Upper lobe of left lung (tissue), 6 donors: ENCODE data around the gene DKC1. TPM values are rescaled to one million over a fixed set of nuclear protein-coding genes. Genes with fewer than 3 reads are reported as not detected.
A peak's percentile ranks its signal among the peaks of the same experiment; 100 is the strongest.

Source experiments
- ATAC-seq, 2 donors: fragments of 200-7000 bp; cut with Tn5 transposase; one replicate each; pipeline ENCODE4 v1.9.1; 2022; ENCODE audit warnings: mild to moderate bottlenecking in 2 of 2, moderate library complexity in 2 of 2; ENCODE audit not compliant: low FRiP score in 2 of 2
- DNase-seq, 2 donors: peaks; one replicate each; pipeline ENCODE4 v3.0.0-alpha.2; 2019 to 2020
- H3K27ac ChIP-seq, 4 donors: fragments of 200-600 bp; sonication (generic); one replicate each; pipeline ENCODE4 v1.5.1; 2016 to 2019
- H3K27me3 ChIP-seq, 4 donors: fragments of 200-600 bp; sonication (generic); one replicate each; pipeline ENCODE4 v1.5.1; 2017 to 2019
- H3K36me3 ChIP-seq, 4 donors: fragments of 200-600 bp; sonication (generic); one replicate each; pipeline ENCODE4 v1.5.1; 2016 to 2019
- H3K4me1 ChIP-seq, 4 donors: fragments of 200-600 bp; sonication (generic); one replicate each; pipeline ENCODE4 v1.5.1; 2018 to 2019
- H3K4me3 ChIP-seq, 4 donors: fragments of 200-600 bp; sonication (generic); one replicate each; pipeline ENCODE4 v1.5.1; 2017 to 2019; ENCODE audit warnings: mild to moderate bottlenecking in 2 of 4, moderate library complexity in 1 of 4
- H3K9me3 ChIP-seq, 4 donors: fragments of 200-600 bp; sonication (generic); one replicate each; pipeline ENCODE4 v1.5.1; 2018 to 2019
- CTCF ChIP-seq, 6 experiments: fragments of 450-650 bp in 4 of 6; fragments of 200-600 bp in 2 of 6; sonication (generic) in 2 of 6; IDR thresholded peaks; one replicate each; pipeline ENCODE4 v1.5.1; 2016 to 2019; ENCODE audit warnings: antibody characterized with exemption in 6 of 6
- EP300 ChIP-seq, 4 donors: sonication (generic); formaldehyde crosslinking; IDR thresholded peaks; one replicate each; pipeline ENCODE4 v1.5.1; 2017; ENCODE audit warnings: antibody characterized with exemption in 4 of 4, control low read depth in 2 of 4
- POLR2A ChIP-seq, 4 donors: fragments of 450-650 bp; IDR thresholded peaks; one replicate each; pipeline ENCODE4 v1.5.1; 2016 to 2017; ENCODE audit warnings: antibody characterized with exemption in 4 of 4, mild to moderate bottlenecking in 2 of 4
- POLR2AphosphoS5 ChIP-seq, 2 donors: sonication (generic); formaldehyde crosslinking; IDR thresholded peaks; one replicate each; pipeline ENCODE4 v1.5.1; 2017; ENCODE audit warnings: antibody characterized with exemption in 2 of 2
- WGBS, 2 donors: methylation state at CpG; one replicate each; pipeline ENCODE4 v1.1.5; 2017 to 2018; 5-methylcytosine and 5-hydroxymethylcytosine counted together
- total RNA-seq, 6 donors: library from RNA; depleted of rRNA in 4 of 6; stranded (reverse); fragments of >200 nt in 4 of 6; gene quantifications; one replicate each; pipeline versions ENCODE4 v1.1.0 to v1.2.1, GENCODE V29; 2016 to 2021
- donor health status: DM: no; HTN: no; CAD: no; lungs with moderate emphysema.
- donor health status: DM: no; HTN: yes; CAD: no; lungs with severe emphysema.

DKC1 gene
- total RNA-seq, 6 donors from 2014 or later = 24.1 to 52.4 (median 33.2) TPM

GRCh38 chrX:154793084-154793795 lies 30.6 kb downstream of the DKC1 start:
- Histone ChIP-seq H3K27ac (no peak overlapping the region), H3K9me3 (no peaks in the 10 kb centered on the region), H3K4me3 (no peak overlapping the region), H3K27me3 (no peaks in the 10 kb centered on the region), H3K36me3 (no peaks in the 10 kb centered on the region), H3K4me1 (no peaks in the 10 kb centered on the region)
- WGBS, 2 donors = 74 to 75% methylated on average over 7 of the region's 7 CpGs
- no peak for TF ChIP-seq CTCF (IDR thresholded peaks at IDR 0.05)
- TF ChIP-seq POLR2A (IDR thresholded peaks at IDR 0.05) = no peak
- no peak for TF ChIP-seq POLR2AphosphoS5 (IDR thresholded peaks at IDR 0.05)
- no peak for TF ChIP-seq EP300 (IDR thresholded peaks at IDR 0.05)
- DNase-seq (no peak), ATAC-seq (no peak)

DNA sequence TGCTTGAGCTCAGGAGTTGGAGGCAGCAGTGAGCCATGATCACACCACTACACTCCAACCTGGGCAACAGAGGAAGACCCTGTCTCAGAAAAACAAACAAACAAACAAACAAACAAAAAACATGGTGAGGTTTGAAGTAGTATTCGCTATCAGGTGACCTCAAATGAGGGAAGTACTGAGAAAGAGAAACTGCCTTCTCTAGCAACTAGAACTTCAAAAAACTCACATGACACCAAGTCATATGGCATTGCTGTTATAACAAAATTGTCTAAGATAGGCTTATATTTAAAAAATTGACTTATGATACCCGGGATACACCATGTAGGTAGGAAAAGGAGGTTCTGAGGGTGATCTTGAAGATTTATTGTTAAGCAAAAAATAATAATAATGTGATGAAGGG lies 32.4 kb downstream of the DKC1 start:
- WGBS, 2 donors = 55 to 73% methylated on average over 2 of the region's 2 CpGs
- no peak for ATAC-seq
- TF ChIP-seq EP300 (IDR thresholded peaks at IDR 0.05) (no peak), POLR2AphosphoS5 (IDR thresholded peaks at IDR 0.05) (no peak), POLR2A (IDR thresholded peaks at IDR 0.05) (no peak), CTCF (IDR thresholded peaks at IDR 0.05) (no peak)

DNA sequence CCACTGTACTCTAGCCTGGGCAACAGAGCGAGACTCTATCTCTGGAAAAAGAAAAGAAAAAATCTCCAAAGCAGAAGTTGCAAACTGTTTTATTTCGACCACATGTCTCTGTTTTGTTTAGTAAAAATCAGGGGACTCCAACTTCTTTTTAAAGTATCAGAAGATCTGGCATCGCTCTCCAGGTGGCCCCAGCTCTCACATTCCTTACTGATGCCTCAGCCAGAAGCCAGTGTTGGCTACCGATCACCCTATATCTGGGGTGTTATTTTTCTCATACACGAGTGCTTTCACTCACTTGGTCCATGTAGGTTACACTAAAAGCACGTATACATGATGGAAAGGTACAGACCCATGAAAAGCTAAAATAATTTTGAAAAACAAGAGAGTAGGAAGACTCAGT lies 34.3 kb downstream of the DKC1 start:
- TF ChIP-seq POLR2AphosphoS5 (IDR thresholded peaks at IDR 0.05) = no peak
- no peak for TF ChIP-seq POLR2A (IDR thresholded peaks at IDR 0.05)
- TF ChIP-seq EP300 (IDR thresholded peaks at IDR 0.05) = no peak
- no peak for TF ChIP-seq CTCF (IDR thresholded peaks at IDR 0.05)
- H3K4me3 ChIP-seq = no peak overlapping the region
- H3K27me3 ChIP-seq = no peaks in the 10 kb centered on the region
- no peaks in the 10 kb centered on the region for H3K9me3 ChIP-seq
- no peak overlapping the region for H3K27ac ChIP-seq
- no peaks in the 10 kb centered on the region for H3K36me3 ChIP-seq
- no peak for ATAC-seq
- peaks cover 8 to 19% (median 12%) of the 10 kb centered on the region in 4 donors for H3K4me1 ChIP-seq
- 77 to 91% methylated on average over 6 of the region's 6 CpGs for WGBS, 2 donors
- no peak for DNase-seq

More for the DNA sequence above, 32.4 kb downstream of the DKC1 start:
- Histone ChIP-seq H3K36me3 (no peaks in the 10 kb centered on the region), H3K9me3 (no peaks in the 10 kb centered on the region), H3K4me1 (peaks cover 7 to 13% (median 8%) of the 10 kb centered on the region in 4 donors), H3K27ac (peak overlapping the region in 2 of 4 donors; percentile 35 to 38), H3K4me3 (no peak overlapping the region), H3K27me3 (no peaks in the 10 kb centered on the region)
- DNase-seq = no peak

DNA sequence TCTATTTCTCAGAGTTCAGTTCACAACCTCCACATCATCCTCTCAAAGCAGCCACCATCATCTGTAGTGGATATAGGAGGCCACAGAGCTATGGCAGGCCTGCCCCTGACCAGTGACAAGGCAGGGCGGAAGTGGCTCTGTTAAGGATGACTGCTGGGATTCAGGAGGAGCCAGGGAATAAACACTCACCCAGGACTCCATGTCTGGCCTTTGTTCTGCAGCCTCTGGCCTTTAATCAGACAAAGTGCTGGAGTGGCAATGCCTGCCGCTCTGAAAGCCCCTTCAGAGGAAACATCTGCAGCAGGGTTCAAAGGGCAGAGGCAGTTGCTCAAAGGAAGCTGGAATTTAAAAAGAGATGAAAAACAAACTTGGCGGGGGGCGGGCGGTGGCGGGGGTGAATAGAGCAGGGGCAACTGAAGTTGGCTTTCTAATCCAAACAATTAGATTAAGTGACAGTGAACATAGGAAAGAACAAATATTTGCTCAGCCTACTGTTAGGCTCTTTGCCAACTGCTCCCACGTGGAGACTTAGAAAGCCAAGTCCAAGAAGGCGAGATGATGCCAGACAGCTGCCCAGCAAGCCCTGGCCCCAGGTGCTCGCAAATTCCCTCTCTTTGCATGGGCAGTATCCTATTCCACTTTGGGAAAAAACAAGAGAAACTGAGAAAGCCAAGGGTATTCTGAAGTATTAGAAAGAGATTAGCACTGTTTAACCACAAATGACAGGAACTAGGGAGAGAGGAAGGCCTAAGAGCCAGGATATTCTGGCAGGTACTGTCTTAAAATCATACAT lies 37.1 kb downstream of the DKC1 start:
- 16 to 37% methylated on average over 9 of the region's 9 CpGs for WGBS, 2 donors
- Histone ChIP-seq H3K9me3 (no peaks in the 10 kb centered on the region), H3K4me3 (no peak overlapping the region), H3K27ac (peak overlapping the region; percentile 75 to 82 (median 76)), H3K36me3 (no peaks in the 10 kb centered on the region), H3K27me3 (no peaks in the 10 kb centered on the region), H3K4me1 (peaks cover 13 to 22% (median 16%) of the 10 kb centered on the region in 4 donors)
- TF ChIP-seq EP300 (IDR thresholded peaks at IDR 0.05) = no peak
- no peak for TF ChIP-seq POLR2A (IDR thresholded peaks at IDR 0.05)
- TF ChIP-seq POLR2AphosphoS5 (IDR thresholded peaks at IDR 0.05) = no peak
- TF ChIP-seq CTCF (IDR thresholded peaks at IDR 0.05) = no peak
- ATAC-seq = peak in 1 of 2 donors; percentile 45
- DNase-seq = peak in 1 of 2 donors; percentile 22
